KBM-7 (cell line): ENCODE data around the gene FAM168A.
A peak's percentile ranks its signal among the peaks of the same experiment; 100 is the strongest.

Experiments used
- DNase-seq: peaks from one replicate; pipeline ENCODE4 v3.0.0-alpha.2; 2015
- in situ Hi-C: fragments of 300-500 bp; cut with MboI; formaldehyde crosslinking; loops from 2 replicates; pipeline ENCODE4 v1.14.3; 2020; ENCODE audit warnings: low sequenced_read_pairs, low pct_unique_long_range_greater_than_20kb, mixed read lengths

The FAM168A gene, protein sequence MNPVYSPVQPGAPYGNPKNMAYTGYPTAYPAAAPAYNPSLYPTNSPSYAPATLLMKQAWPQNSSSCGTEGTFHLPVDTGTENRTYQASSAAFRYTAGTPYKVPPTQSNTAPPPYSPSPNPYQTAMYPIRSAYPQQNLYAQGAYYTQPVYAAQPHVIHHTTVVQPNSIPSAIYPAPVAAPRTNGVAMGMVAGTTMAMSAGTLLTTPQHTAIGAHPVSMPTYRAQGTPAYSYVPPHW

DNA sequence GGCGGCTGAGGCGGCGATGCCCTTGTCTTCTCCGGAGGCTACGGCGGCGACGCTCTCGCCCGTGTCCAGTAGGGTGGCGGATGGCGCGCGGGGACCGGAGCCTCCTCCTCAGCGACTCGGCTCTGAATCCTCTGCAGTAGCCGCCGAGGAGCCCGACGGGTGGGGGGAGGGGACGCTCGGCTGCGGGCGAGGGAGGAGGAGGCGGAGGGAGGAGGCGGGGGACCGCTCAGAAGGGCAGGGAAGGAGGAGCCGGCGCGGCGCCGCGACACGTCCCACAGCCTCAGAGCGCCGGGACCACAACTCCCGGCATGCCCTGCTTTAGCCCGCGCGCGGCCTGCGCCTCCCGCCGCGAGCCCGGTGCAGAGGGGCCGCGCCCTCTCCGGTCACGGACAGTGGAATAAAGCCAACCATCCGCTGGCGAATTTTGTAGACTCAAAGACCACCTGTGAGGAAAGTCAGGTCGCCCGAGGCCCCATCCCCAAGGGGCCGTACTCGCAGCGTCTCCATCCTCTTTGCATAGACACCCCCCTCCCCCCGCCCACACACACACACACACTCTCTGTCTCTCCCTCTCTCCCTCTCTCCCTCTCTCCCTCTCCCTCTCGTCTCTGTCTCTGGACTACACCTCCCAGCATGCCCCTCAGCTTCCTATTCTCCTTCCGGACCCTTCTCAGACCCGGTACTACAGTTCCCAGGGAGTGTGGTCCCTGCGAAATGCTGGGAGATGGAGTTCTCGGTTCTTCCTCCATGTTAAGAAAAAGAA lies at the start of gene FAM168A:
Gene FAM168A, minus strand, starts transcription at position 157 of the 763 bp plus-strand sequence. CDS start 129,638 bp downstream, outside the sequence.
- in situ Hi-C loops: no loop called here

DNA sequence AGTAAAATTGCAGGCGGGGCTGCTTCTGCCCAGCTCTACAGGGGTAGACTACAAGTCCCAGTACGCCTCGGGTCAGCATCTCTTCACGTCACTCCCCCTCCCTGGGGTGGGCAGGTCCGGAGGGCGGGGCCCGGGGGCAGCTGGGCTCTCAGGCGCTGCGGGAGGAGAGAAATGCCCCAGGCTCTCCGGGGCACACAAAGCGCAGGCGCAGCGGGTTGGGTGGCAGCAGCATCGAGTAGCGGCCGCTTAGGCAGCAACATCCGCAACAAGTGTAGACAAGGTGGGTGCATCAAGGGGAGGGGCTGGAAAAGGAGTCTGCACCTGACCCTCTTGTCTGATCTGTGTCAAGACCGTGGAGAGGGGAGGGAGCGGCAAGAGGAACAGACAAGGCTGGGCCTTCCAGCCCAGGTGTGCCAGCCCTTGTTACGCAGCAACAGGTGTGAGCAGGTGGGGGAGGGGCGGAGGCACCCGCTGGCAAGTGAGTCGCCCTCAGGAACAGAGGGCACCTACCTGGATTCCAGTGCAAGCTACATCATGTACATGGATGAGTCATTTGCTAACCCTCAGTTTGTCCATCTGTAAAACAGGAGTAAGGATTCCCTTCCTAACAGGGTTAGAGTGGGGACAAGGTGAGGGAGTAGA lies 49.7 kb upstream of the FAM168A start:
- DNase-seq: peak; percentile 82
- in situ Hi-C loops: no loop called here

More for the DNA sequence above, at the start of gene FAM168A:
- DNase-seq: peak; percentile 97

DNA sequence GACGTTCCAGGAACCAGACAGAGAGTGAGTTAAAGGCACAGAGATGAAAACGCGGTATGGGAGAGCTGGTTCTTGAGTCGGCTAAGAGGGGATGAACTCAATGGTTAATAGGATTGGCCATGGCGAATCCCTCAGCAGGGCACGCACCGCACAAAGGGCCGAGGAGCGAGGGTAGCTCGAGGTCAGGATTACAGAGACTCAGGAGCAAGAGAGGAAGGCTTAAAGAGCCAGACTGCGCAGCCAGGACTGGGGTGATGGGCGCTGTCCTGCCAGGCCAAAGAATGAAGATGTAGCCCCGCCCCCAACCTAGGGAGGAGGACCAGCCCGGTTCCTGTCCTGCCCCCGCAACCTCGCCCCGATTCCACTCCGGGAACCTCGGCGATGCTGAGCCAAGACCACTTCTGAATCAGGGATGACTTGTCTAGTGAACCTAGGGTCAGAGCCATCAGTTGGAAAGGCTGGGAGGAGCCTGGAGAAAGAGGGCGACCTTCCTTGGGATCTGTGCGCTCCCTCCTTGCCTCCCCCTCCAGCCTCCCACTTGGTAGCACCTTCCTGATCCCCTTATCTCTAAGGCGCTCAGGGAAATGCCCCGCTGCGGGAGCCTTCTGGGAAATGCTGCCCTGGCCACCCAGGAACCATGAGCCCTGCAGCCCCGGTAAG lies 48.2 kb upstream of the FAM168A start, which contains the start of gene PLEKHB1:
Gene PLEKHB1, plus strand, starts transcription at position 610 of the 660 bp plus-strand sequence. Its CDS starts 28 bp downstream, at position 638.
- DNase-seq: no peak
- in situ Hi-C loops: no loop called here

DNA sequence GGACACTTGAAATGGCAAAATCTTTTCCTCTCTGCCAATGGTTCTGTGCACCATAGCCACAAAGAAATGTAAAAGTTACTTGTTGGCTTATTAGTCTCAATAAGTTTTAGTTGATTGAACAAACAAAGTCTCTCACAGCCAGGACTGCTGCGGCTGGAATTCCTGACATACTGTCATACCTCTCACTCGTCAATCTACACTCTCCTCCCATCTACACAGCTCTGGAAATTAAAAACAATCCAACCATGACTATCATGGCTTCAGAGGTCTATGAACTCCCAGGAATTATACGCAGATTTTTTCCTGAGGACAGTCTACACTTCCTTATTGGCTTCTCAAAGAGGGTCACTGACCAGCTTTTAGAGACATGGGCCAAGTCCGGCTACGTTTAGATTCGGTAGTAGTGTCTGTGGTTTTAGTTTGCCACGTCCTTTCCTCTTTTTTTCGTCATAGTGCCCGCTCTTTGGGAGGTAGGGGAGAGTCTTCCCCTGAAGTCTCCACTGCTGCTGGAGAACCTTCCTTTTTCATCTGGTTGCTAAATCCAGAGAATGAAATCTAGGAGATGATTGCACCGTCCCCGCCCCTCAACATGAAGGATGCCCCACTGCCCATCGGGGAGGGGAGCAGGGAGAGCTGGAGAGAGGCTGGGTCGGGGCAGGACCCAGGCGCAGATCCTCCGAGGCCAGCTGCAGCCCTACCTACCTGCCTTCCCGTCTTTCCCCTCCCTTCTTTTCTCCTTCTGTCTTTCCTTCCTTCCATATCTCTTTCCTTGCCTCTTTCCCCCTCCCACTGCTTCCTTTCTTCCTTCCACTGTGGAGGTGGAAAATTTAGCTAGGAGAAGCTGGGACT lies 47.4 kb upstream of the FAM168A start:
- in situ Hi-C loops: no loop called here
- DNase-seq: peak; percentile 19

DNA sequence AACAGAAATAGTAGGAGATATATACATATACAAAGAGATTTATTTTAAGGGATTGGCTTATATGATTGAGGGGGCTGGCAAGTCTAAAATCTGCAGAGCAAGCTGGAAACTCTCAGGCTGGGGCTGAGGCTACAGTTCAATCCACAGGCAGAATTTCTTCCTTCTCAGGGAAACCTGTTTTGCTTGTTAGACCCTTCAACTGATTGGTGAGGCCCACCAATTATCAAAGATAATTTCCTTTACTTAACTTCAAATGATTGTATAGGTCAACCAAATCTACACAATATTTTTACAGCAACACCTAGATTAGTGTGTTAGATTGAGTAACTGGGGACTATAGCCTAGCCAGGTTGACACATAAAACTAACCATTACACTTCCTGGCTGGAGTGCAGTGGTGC lies 43.8 kb upstream of the FAM168A start:
- in situ Hi-C loops: no loop called here
- no peak for DNase-seq

DNA sequence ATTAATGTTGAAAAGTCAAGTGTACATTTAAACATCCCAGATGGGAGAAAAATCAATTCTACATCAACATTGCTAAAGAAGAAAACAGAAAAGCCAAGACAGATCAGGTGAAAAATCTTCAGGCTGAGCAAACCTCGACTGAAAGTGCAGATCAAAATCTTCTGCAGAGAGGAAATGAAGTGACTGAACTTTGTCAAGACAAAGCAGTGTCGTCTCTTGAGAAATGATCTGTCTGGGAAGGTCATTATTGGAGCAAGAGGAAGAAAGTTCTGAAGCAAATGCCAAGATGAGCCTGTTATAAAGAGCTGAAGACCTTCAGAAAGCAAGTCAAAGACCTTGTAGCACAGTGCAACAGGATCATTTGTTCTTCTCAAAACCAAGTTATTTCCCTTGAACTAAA lies 42.7 kb upstream of the FAM168A start:
- in situ Hi-C loops: no loop called here
- DNase-seq: no peak

DNA sequence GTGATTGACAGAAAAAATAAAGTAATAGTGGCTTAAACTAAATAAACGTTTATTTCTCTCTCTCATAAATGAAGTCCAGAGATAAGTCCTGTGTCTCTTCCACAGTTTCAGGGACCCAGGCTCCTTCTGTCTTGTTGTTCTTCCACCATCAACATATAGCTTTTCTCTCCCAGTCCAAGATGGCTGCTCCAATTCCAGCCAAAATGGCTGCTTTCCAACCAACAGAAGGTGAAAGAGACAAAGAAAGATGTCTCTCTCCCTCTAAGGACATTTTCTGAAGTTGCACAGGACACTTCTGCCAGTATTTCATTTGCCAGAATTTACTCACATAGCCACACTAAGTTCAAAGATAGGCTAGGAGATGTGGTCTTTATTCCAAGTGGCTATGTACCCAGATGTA lies 39.1 kb upstream of the FAM168A start:
- in situ Hi-C loops: no loop called here

DNA sequence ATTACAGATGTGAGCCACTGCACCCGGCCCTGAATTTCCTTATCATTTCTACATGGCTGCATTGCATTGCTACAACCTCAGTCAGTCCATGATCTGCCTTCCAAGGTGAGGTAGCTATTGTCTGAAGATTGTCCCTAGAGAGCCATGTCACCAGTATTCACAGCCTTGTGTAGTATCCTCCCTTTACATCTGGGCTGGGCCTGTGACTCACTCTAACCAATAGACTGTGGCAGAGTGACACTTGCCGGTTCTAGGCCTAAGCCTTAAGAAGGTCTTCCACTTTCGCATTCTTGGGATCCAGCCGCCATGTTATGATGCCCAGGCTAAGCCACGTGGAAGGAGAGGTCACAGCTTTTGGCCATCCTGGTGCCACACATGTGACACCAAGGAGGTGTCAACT lies 38.3 kb upstream of the FAM168A start:
- in situ Hi-C loops: no loop called here

More for the DNA sequence above, 39.1 kb upstream of the FAM168A start:
- no peak for DNase-seq

DNA sequence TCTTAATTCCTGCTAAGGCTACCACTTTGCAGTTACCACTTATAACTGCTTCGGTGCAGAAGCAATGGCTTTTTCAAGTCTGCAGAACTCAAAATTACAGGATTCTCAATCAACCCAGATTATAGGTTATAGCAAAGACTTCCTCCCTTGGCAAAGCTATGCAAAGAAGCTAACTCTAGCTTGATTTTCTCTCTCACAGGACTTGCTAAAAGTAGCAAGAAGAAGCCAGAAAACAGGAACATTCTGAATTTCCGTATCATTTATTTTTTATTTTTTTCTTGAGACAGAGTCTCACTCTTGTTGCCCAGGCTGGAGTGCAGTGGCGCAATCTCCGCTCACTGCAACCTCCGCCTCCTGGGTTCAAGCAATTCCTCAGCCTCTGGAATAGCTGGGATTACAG lies 37.8 kb upstream of the FAM168A start:
- DNase-seq: no peak
- in situ Hi-C loops: no loop called here

More for the DNA sequence above, 38.3 kb upstream of the FAM168A start:
- no peak for DNase-seq

DNA sequence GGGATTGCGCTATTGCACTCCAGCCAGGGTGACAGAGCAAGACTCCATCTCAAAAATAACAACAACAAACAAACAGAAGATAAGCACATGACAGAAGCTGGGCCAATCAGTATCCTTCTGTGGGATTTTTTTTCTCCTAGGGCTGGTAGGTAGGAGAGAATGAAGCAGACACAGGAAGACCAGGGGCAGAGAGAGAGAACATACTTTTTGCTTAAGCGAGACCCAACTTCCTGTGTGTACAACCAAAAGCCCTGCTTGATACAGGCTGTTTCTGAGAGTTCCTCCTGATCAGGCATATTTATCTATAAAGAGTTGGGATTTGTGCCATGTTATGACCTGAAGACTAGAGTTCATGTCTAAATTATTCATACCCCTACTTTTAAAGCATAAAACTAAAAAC lies 36.1 kb upstream of the FAM168A start:
- in situ Hi-C loops: no loop called here
- no peak for DNase-seq

DNA sequence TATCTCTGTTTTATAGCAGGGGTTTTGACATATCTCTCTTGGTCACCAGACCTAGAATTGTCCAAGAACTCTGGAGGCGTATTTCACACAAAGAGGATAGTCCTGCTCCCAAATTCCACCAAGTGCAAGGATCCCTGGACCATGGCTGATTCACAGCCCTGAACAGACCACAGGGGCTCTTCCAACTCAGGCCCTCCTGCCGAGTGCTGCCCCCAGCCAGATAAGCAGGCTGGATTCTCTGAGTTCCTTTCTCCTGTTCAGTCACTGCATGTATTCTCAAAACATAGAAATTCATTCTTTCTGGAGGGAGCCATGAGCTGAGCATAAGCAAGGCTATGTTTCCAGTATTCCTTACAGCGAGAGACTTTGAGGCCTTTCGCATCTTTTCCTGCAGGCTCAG lies 35.1 kb upstream of the FAM168A start:
- DNase-seq: no peak
- in situ Hi-C loops: no loop called here

DNA sequence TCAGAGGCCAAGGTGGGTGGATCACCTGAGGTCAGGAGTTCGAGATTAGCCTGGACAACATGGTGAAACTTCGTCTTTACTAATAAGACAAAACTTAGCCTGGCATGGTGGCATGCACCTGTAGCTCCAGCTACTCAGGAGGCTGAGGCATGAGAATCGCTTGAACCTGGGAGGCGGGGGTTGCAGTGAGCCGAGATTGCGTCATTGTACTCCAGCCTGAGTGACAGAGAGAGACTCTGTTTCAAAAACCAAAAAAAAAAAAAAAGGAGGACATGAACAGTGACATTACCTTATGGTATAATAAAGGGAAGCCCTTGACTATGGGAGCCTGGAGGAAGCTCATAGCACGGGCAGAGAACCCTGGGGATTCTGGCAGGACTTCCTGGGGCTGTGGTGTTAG lies 32.0 kb upstream of the FAM168A start:
- in situ Hi-C loops: no loop called here
- peak; percentile 19 for DNase-seq

DNA sequence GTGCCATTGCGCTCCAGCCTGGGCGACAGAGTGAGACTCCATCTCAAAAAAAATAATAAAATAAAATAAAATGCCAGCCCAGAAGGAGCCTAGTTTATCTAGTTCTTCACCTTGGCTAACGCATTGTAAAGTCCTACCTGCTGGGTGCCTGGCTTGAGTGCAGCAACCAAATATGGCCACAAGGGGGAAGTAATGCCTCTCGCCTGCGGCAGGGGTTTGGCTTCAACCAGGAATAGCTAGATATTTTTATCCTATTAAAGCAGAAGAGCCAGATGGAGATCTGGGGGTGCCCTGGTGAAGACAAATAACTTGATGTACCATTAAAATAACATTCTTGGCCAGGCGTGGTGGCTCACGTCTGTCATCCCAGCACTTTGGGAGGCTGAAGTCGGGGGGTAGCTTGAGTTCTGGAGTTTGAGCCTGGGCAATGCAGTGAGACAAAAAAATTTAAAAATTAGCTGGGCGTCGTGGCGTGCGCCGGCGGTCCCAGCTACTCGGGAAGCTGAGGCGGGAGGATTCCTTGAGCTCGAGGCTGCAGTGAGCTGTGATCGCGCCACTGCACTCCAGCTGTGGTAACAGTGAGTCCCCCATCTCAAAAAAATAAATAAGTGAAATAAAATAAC lies 27.9 kb upstream of the FAM168A start:
- in situ Hi-C loops: no loop called here
- DNase-seq: peak; percentile 63

DNA sequence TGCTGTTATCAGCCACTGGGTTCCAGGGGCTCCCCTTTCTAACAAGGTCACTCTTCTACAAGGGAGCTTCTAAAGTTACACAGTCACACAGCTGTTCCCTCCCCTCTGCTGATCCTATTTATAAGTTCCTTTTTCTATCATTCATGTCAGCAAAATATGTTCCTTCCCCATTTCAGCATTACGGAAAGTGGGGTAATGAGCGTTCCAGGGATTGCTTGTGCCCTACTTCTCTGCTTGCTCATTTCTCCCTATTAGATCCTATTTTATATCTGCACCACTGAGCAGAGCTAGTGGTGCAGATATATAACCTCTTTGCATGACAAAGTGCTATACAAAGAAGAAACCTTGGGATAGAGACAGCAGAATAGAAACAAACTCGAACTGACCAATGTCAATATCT lies 25.8 kb upstream of the FAM168A start:
- in situ Hi-C loops: no loop called here
- peak; percentile 77 for DNase-seq

DNA sequence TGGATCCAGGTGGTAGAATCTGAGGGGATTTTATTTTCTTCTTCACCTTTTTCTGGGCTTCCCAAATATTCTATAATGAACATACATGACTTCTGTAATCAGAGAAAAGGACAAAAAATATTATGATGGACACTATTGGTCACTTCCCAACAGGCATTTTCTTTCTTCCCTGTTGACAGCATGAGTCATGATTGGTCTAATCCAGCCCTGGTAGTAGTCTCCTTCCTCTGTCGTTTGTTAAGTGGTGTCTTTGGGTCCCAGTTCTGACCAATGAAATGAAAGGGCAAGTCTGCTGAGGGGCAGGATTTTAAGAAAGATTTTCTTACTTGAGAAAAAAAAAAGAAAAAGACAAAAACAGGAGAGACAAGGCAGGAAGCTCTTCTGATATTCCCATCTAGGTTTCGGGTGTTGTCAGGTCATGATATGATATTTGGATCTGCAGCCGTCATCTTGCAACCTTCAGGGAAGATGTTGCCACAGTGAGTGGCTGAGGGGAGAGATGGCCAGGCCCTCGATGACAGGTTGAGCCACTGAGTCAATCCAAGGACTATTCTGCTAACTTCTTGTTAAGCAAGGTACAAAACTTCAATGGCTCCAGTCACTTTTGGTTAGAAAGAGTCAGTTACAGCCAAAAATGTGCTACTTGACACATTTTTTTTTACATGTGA lies 25.1 kb upstream of the FAM168A start:
- in situ Hi-C loops: no loop called here
- DNase-seq: peak; percentile 11

DNA sequence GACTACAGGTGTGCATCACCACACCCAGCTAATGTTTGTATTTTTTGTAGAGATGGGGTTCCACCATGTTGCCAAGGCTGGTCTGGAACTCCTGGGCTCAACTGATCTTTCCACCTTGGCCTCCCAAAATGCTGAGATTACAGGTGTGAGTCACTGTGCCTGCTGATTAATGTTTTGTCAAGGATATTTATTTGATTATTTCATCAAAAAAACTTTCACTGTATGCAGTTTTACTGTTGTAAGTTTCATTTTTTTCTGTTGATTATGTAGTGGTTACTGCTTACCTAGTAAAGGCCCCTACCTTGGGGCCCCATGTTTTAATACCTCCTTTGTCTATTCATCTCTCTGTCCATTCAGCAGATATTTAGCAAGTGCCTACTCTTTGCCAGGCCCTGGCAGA lies 16.7 kb upstream of the FAM168A start:
- DNase-seq: no peak
- in situ Hi-C loops: no loop called here

DNA sequence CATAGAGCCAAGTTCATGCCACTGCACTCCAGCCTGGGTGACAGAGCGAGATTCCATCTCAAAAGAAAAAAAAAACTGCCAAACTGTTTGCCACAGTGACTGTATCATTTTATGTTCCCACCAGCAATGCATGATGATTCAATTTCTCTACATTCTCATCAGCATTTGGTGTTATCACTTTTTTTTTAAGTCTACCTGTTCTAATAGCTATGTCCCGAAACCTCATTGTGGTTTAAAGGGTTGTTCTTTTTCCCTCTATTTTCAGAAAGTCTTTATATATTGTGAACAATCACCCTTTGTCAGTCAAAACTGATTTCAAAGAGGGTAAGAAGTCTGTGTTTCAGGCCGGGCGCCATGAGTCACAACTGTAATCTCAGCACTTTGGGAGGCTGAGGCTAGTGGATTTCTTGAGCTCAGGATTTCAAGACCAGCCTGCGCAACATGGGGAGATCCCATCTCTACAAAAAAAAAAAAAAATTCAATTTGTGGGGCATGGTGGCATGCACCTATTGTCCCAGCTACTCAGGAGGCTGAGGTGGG lies 14.8 kb upstream of the FAM168A start:
- in situ Hi-C loops: no loop called here
- DNase-seq: no peak
